Stimulated activated CD4-positive, alpha-beta T cell treated with anti-CD3 and anti-CD28 coated beads, Interleukin-4, amount 100 ng/mL, for 48 hours (primary cell): ENCODE data around the gene CSGALNACT2.

Experiments
- DNase-seq, 2 donors: peaks; one replicate each; pipeline ENCODE4 v3.0.0-alpha.2; 2020; ENCODE audit warnings: low read depth in 2 of 2

The CSGALNACT2 gene

DNA sequence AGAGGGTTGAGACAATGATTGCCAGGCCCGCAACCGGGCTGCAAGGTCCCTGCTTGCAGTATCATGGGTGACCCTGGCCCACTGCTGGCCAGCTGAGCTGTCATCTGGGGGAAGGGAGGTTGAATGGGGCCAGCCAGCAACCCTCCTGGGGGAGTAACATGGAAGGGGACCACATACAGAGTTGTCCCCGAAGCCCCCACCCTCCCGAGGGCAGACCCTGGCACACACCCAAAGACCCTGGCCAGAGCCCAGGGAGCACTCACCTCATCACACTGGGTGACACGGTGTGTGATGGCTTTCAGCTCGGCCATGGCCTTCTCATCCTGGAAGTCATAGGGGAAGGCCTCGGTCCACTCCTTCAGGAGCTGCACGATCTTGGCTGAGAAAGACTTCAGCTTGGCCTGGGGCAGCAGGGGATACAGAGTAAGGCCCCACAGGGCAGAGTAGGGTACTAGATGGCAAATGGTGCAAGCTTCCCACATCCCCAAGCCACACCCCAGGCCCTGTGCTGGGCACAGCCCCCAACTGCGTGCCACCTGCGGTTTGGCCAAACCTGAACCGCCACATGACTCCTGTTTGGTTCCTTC lies 63.4 kb downstream of the CSGALNACT2 start:
- DNase-seq = no peak

GRCh38 chr10:43202224-43202656 lies 64.0 kb downstream of the CSGALNACT2 start:
- peak; percentile 53 to 57 for DNase-seq

- DNase-seq = peak; percentile 29 to 50
Measured at GRCh38 chr10:43202657-43203447, 64.6 kb downstream of the CSGALNACT2 start.

DNA sequence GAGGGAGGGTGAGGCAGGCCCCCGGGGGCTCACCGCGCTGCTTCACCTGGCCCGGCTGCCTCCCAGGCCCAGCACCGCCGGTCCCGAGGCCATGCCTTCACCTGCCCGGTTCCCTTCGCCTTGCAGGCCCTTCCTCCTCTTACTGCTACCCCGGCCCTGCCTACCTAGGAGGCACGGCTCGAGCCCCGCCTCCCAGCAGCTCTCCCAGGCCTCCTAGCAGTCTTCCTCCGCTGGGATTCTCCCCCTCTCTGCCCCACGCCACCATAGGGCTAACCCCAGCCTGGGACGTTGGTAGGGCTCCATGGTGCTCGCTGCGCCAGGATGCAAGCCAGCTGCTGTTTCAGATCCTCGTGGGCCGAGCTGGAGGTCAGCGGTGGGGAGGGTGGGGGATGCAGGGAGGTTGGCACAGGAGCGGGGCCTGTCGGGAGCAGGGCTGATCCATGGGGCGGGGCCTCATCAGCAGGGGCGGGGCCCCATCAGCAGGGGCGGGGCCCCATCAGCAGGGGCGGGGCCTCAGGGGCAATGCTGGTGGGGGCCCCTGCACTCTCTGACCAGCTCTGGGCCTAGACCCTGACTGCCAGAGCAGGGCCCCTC lies 65.3 kb downstream of the CSGALNACT2 start:
- DNase-seq = no peak

DNA sequence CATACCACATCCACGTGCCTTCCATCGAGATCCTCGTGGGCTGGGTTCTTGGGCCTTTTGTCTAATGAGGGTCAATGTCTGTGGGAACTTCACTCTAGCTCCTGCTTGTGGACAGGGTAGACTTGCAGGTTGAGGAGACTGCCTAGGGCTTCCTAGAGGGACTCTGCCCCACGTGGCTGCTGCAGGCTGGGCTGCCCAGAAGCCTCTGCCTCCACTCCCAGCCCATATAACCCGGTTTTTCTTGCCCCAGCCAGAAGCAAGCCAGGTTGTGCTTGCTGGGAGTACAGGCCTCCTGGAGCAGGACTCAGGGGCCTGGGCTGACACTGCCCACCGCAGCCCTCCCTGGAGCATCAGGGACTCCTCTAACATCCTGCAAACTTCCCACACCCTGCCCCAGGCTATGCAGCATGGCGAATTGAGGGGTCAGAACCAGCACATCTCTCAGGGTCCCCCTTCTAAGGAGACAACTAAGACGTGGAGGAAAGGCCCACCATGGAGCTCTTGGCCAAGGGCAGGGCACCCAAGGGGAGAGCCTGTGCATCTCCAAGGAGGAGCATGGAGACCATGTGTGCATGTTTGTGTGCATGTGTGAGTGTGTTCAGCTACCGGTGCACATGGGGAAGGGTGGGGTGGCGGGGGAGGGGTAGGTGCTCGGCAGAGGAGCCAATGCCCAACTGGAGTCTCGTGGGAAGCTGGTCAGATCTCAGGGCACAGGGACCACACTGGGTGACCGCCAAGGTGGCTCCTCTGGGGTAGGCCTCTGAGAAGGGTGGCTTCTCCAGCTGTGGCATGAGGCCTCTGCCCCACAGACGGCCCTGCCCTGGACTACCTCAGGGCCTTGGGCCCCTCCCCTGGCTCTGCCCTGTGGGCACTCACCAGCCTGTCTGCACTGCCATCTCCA lies 66.0 kb downstream of the CSGALNACT2 start:
- no peak for DNase-seq

- peak; percentile 50 to 58 for DNase-seq
Measured at GRCh38 chr10:43204943-43205671, 66.9 kb downstream of the CSGALNACT2 start.

DNA sequence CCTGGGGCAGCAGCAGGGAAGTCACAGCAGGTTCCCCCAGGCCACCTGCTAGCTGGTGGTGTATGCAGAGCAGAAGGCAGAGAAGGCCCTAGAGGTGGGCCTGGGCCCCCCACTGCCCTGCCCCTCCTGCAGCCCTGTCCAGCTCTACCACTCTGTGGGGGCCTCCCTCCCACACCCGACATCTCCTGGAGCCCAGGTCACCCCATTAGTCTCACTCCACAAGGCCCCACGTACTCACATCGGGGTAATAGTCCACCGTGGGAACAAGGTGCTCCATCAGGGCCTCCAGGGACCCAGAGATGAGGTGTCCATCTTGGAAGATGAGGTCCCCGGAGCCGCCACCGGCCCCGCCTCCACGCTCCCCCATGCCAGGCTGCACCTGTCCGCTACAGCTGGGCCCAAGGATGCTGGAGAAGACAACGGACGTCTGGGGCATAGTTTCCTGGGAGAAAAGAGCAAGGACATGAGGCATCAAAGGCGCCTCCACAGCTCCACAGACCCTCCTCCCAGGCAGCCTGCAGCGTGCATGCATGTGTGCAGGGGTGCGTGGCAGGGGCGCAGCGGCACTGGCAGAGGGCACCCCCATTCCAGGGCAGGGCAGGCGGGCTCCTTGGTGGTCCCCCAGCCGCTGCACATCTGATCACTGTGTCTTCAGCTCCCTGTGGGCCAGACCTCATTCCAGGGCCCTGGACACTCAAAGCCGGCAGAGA lies 67.6 kb downstream of the CSGALNACT2 start:
- DNase-seq = no peak

- no peak for DNase-seq
Measured at GRCh38 chr10:43206391-43207235, 68.4 kb downstream of the CSGALNACT2 start.

GRCh38 chr10:43208147-43209073 lies 70.2 kb downstream of the CSGALNACT2 start:
- no peak for DNase-seq

DNA sequence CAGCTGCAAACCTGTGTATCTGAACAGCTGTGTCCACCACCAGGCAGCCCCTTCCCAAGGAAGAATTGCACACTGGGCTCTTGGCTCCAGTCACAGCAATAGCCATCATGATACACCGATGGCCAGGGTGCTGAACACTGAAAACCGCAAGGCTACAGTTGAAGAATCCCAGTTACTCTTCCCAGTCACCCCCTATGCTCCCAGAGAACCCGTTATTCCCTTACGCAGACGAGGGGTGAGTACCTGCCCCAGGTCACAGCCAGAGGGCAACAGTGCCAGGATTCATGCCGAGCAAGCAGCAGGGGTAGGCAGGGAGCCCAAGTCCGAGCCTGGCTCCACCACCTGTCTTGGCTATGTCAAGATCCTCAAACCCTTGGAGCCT lies 70.8 kb downstream of the CSGALNACT2 start:
- DNase-seq = no peak

DNA sequence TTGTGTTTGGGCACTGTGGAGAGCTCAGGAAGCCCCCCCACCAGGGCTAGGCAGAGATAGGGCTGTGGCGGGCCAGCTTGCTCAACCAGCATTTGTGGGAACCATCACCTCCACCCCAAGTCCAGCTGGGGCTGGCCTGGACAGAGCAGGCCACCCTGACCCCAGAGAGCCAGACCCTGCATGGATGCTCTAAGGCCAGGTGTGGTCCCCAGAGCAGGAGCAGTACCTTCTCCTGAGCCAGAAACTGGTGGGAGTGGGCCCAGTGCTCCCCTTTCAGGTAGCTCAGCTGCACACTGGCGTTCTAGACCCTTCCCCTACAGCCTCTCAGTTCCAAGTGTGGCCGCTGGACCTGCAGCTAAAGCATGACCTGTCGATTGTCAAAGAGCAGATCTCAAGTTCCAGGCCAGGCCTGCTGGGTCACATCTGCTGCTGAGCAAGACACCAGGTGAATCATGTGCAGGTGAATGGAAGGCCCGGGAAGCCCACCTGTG lies 71.5 kb downstream of the CSGALNACT2 start:
- no peak for DNase-seq

DNA sequence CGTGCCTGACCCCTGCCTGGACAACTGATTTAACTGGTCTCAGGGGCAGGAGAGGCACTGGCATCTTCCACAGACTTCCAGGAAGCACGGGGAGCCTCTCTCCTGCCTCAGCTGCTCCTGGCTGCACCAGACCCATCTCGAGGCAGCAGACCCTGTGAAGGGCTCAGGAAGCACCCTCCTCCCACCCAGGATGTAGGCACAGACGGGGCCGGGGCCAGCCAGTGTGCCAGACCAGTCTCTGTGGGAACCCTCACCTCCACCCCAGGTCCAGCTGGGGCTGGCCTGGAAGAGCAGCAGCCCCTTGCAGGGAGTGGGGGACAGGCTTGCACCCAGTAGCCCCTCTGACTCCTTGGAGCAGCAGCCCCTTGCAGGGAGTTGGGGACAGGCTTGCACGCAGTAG lies 72.3 kb downstream of the CSGALNACT2 start:
- no peak for DNase-seq

GRCh38 chr10:43211030-43211429 lies 72.8 kb downstream of the CSGALNACT2 start:
- DNase-seq = no peak

DNA sequence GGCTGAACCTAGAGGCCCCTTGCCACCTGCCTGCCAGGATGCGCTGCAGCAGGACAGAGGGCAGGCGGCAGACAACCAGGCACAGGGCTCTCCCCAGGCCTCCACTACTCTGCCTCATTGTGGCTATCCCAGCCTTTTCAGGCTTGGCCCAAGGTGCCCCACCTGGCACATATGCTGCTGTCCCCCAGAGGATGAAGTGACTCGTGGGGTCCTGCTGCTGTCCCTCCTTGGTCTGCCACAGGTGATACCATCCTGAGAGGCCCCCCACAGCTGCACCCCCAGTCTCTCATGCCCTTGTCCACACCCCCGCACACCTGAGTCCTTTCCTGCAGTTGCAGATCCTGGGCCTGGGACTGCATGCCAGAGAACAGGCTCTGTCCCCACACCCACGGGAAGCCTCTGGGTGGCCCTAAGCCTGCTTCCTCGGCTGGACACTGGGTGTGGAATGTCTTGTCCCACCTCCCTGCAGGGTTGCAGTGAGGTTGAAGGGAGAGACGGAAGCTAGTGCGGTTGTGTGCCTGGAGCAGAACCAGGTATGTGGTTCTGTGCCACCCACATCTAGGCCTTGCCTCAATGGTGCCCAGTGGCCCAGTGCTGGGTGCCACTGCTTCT lies 73.3 kb downstream of the CSGALNACT2 start:
- DNase-seq = no peak

- no peak for DNase-seq
Measured at GRCh38 chr10:43212043-43212721, 73.9 kb downstream of the CSGALNACT2 start.

GRCh38 chr10:43214071-43214955 lies 76.1 kb downstream of the CSGALNACT2 start:
- no peak for DNase-seq
